ENCODE data around the gene NEXN.

DNA sequence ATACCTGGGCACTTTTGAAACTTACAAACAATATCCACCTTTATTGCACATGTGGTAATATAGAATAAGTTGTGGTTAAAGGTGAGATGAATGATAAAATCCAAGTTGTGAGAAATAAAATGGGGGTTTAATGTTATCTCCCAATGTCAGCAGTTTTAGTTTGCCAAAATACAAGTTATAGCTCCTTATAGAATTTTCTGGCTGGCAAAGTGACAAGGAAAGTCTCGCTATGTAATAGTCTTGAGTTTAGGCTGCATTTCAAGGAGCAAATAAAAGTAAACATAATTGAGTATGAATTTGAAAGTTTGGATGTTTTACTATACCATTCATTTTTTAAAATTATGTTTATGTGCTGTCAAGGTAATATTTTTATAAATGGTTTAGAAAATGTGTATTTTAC is 15.0 kb upstream of the NEXN start:
- TF ChIP-seq, protein P1, sequence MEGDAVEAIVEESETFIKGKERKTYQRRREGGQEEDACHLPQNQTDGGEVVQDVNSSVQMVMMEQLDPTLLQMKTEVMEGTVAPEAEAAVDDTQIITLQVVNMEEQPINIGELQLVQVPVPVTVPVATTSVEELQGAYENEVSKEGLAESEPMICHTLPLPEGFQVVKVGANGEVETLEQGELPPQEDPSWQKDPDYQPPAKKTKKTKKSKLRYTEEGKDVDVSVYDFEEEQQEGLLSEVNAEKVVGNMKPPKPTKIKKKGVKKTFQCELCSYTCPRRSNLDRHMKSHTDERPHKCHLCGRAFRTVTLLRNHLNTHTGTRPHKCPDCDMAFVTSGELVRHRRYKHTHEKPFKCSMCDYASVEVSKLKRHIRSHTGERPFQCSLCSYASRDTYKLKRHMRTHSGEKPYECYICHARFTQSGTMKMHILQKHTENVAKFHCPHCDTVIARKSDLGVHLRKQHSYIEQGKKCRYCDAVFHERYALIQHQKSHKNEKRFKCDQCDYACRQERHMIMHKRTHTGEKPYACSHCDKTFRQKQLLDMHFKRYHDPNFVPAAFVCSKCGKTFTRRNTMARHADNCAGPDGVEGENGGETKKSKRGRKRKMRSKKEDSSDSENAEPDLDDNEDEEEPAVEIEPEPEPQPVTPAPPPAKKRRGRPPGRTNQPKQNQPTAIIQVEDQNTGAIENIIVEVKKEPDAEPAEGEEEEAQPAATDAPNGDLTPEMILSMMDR (IDR thresholded peaks at IDR 0.05; ENCODE audit: low read depth, low read length): no peak
- TF ChIP-seq, protein P2, sequence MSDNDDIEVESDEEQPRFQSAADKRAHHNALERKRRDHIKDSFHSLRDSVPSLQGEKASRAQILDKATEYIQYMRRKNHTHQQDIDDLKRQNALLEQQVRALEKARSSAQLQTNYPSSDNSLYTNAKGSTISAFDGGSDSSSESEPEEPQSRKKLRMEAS (IDR thresholded peaks at IDR 0.05; ENCODE audit: low read depth, low read length): no peak
- TF ChIP-seq POLR2A (IDR thresholded peaks at IDR 0.05; ENCODE audit: extremely low read depth, insufficient read length): no peak
